Measurements from ENCODE around the gene ZHX3. TPM values are rescaled to one million over a fixed set of nuclear protein-coding genes. Genes with fewer than 3 reads are reported as not detected.
"Not testable (repeated sequence)": the region's sequence is repeated elsewhere in the genome, so short reads cannot be mapped to it uniquely, and the experiment has no call there.

ZHX3 gene
- total RNA-seq, 1 donor from 2014 or later, result 11.6 TPM

DNA sequence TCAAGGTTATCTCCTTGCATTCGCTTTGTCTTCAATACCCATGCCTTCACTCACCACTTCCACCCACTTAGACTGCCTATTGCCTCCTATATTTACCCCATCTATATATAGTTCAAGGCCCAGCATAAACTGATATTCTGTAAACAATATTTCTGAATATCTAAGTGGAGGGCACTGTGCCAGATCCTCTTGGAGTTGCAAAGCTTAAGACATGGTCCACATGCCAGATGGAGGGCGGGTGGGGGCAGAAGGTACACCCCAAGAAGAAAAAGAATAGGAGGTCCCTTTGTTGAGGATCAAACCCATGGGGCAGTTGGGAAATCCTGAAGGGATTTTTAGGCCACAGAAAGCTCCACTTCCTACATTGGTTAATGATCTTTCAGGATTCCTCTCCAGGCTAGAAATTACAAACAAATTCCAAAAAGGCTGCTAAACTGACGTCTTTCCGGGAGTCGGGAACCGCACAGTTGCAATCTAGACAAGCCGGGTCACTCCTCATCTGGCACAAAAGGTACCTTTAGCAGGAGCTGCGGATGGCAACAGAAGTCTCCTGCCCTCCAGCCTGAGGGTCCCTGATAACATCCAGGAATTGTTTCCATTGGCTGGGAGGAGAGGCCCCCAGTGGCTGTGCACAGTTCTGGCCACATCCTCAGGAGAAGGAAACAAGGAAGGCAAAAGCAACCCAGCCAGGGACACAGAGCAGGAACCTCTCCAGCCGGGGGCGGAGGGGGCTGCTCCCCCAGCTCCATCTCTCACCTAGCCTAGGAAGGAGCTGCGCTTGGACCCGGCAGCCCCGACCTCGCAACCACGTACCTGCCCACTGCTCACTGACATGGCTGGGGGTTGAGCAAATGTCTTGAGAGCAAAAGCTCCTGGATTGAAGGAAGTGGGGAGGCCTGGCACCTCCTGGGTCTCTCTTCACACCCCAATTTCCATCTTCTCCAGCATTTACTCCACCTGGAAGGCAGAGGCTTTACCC, 17.2 kb upstream of the ZHX3 start:
- DNase-seq (ENCODE audit: low spot score), result no peak

DNA sequence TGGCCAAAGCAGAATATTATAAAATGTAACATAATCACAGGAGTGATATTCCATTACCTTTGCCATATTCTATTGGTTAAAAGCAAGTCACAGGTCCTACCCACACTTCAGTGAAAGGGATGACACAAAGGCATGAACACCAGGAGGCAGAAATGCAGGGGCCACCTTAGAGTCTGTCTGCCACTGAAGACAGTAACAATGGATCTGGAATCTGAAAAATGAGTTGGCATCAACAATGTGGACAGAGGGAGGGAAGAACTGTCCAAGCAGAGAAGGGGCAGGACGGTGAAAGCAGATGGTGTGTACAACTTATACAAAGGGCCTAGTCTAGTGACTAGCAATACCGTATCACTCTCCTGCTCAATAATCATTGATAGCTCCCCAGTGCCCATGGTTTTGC, 16.5 kb upstream of the ZHX3 start:
- no peak for DNase-seq (ENCODE audit: low spot score)

GRCh38 chr20:41331731-41332130, 14.2 kb upstream of the ZHX3 start:
- DNase-seq (ENCODE audit: low spot score), result no peak

DNA sequence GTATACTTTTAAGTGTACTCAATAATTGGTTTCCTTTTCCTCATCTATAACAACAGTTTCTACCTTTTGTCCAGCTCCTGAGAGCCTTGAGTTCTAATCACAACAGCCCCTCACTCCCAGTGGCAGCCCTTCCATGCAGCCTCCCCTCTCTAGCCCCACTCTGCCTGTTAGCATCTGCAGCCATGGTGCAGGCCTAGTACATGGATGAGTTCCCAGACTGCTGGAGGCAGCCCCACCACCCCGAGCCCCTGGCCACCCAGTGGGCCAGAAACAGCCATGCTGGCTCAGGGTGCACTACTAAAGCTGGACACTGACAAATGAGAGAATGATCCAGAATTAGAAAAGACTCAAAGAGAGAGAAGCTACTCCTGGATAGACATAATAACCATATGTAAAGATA, 13.4 kb upstream of the ZHX3 start:
- no peak for DNase-seq (ENCODE audit: low spot score)

GRCh38 chr20:41330343-41330720, 12.8 kb upstream of the ZHX3 start:
- no peak for DNase-seq (ENCODE audit: low spot score)

- DNase-seq (ENCODE audit: low spot score), result peak; percentile 85
Measured at GRCh38 chr20:41329435-41330342, 12.2 kb upstream of the ZHX3 start.

GRCh38 chr20:41327178-41327577, 9.6 kb upstream of the ZHX3 start:
- no peak for DNase-seq (ENCODE audit: low spot score)

DNA sequence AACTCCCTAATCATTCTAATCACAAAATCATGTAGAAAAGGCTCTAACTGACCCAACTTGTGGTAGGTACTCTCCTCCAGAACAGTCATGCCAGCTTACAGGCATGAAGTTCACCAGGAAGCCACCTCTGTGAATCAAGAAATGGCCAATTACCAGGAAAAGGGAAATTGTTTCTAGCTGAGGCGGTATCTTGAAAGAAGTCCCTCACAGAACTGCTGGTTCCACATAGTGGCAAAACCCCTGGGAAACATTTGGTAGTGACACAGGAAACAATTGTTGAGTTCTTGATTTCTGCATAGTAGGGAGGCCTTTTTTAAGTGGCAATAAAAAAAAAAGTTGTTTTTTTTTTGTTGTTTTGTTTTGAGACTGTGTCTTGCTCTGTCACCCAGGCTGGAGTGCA, 3.4 kb upstream of the ZHX3 start:
- DNase-seq (ENCODE audit: low spot score), result no peak

GRCh38 chr20:41320441-41320840, 2.9 kb upstream of the ZHX3 start:
- DNase-seq (ENCODE audit: low spot score), result no peak

DNA sequence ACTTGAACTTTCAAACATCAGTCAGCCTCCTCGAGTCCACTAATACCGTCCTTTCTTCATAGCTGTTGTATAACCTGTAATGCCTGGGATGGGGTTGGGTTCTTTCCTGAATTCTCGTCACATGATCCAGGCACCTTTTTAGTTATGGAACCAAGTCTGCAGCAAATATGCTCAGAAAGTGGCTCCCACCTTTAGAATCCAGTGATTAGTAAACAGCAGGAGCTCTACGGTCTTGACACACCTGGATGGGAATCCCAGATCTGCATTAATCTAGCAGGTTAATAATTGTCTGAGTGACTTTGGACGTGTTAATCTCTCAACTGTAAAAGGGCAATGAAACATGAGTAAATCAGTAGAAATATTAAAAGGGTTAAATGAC, 729 bp upstream of the ZHX3 start:
- no peak for DNase-seq (ENCODE audit: low spot score)

DNA sequence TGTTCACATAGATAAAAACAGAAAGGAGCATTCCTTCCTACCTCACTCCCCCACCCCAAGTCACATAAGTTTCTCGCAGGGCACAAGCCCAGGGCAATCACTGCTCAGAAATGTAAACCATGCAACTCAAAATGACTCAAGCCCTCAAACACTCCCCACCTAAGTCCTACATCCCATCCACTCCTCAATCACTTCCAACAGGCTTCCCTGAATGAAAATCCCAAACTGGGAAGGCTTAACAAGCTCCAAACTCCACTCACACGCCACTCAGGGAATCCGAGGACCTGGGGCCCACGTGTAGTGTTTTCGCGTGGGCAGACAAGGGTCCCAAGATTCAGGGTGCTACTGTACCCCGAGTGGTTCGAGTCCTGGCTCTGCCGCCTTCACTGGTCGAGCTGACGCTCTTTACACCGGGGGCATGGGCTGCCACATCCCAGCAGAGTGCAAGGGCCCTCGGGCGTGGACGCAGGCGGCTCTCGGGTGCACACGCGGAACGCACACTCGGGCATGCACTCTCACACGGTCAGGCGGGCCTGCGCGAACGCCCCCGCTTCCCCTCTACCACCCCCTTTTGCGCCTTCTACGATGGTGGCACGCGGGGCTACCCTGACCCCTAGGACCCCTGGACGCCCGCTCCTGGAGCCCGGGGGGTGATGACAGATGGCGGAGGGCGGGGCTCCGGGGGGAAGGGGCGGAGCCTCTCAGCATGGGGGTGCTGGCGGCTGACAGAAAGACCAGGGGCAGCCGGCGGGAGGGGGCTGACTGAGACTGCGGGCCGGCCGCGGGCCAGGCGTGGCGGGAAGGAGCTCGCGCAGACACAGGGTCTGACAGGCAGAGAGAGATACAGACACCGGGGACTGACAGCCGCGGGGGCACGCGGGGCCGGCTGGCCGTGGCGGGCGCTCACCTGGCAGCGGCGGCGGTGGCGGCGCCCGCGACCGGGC, 657 bp downstream of the ZHX3 start:
- peak; percentile 66 for DNase-seq (ENCODE audit: low spot score)

GRCh38 chr20:41316051-41316450, 1.5 kb downstream of the ZHX3 start:
- DNase-seq (ENCODE audit: low spot score), result no peak

- no peak for DNase-seq (ENCODE audit: low spot score)
Measured at GRCh38 chr20:41314386-41314785, 3.1 kb downstream of the ZHX3 start.

- DNase-seq (ENCODE audit: low spot score), result not testable (repeated sequence)
Measured at GRCh38 chr20:41312009-41312408, 5.5 kb downstream of the ZHX3 start.

- no peak for DNase-seq (ENCODE audit: low spot score)
Measured at GRCh38 chr20:41309817-41310216, 7.7 kb downstream of the ZHX3 start.

DNA sequence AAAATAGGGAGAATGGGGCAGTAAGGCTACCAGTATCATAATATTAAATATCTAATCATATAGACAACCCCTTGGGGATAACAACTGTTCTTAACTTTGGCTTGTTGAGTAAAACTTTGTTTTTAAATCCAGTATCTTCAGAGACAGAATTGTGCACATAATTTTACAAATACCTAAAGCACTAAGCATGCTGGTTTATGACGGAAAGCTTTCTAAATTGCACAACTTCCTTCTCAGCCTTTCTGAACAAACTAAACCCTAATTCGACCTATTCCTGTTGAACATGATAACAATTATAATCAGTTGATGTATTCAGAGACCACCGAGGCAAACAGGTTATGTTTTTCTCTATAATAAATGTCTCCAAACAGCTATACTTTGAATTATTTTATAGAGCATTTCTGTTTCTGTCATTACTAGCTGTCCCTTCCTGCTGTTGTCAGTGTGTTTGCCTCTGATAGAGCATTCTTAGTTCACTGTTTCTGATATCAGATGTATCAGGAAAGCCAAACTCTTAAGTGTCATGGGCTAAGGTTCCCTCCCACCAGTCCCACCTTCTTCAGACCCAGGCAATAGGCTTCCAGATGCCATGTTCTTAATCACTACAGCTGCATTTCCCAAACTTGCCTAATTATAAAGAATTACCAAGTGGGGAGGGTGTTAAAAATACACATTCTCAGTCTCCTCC, 8.7 kb downstream of the ZHX3 start:
- DNase-seq (ENCODE audit: low spot score), result peak; percentile 62

GRCh38 chr20:41308290-41308711, 9.2 kb downstream of the ZHX3 start:
- no peak for DNase-seq (ENCODE audit: low spot score)

DNA sequence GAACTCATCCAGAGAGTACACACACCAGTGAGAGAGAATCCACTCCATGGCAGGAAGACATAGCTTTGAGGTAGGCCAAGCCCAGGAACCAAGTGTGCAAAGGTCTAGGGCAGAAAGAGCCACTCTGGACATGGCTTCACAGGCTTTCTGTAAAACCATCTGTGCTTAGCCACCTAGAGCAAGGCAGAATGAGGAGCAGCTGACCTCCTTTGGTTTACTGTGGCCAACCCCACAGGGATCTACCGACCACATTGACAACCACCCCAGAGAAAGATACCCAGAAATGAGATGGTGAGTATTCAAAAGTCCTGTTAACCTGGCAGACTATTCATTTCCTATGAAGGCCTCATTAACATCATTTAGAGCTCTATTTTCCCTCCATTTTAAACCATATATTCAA, 10.5 kb downstream of the ZHX3 start:
- DNase-seq (ENCODE audit: low spot score), result no peak

GRCh38 chr20:41306061-41306727, 11.3 kb downstream of the ZHX3 start:
- DNase-seq (ENCODE audit: low spot score), result no peak

- no peak for DNase-seq (ENCODE audit: low spot score)
Measured at GRCh38 chr20:41304424-41305079, 13.0 kb downstream of the ZHX3 start.
